Prostate gland (tissue), 2 donors: ENCODE measurements around the gene PRSS56. TPM values are rescaled to one million over a fixed set of nuclear protein-coding genes. Genes with fewer than 3 reads are reported as not detected.

Experiments used
- DNase-seq: peaks from one replicate; pipeline ENCODE4 v3.0.0-alpha.2; 2019; ENCODE audit warnings: low spot score
- H3K27ac ChIP-seq, 2 donors: fragments of 200-600 bp; sonication (generic); 2 replicates each; pipeline ENCODE4 v1.5.1; 2017 to 2019
- H3K27me3 ChIP-seq: fragments of 200-600 bp; sonication (generic); replicated peaks from 2 replicates; pipeline ENCODE4 v1.5.1; 2019; ENCODE audit not compliant: insufficient read depth
- H3K36me3 ChIP-seq, 2 donors: fragments of 200-600 bp; sonication (generic); 1 replicate in 1 of 2; 2 replicates in 1 of 2; pipeline versions ENCODE4 v1.5.1 to v1.8.1; 2017 to 2019
- H3K4me1 ChIP-seq: fragments of 200-600 bp; sonication (generic); replicated peaks from 2 replicates; pipeline ENCODE4 v1.5.1; 2019
- H3K4me3 ChIP-seq, 2 donors: fragments of 200-600 bp; sonication (generic); 2 replicates each; pipeline ENCODE4 v1.5.1; 2017 to 2019
- H3K9me3 ChIP-seq: fragments of 200-600 bp; sonication (generic); 2 replicates; pipeline ENCODE4 v1.5.1; 2017
- POLR2A ChIP-seq: fragments of 450-650 bp; IDR thresholded peaks from one replicate; pipeline ENCODE4 v1.6.1; 2016; ENCODE audit warnings: antibody characterized with exemption, mild to moderate bottlenecking
- POLR2AphosphoS5 ChIP-seq: sonication (generic); formaldehyde crosslinking; IDR thresholded peaks from one replicate; pipeline ENCODE4 v1.6.1; 2017; ENCODE audit warnings: antibody characterized with exemption
- WGBS: methylation state at CpG from one replicate; pipeline ENCODE4 v1.1.5; 2018; 5-methylcytosine and 5-hydroxymethylcytosine counted together
- intact Hi-C: fragments of 100-400 bp; cut with DNase I; formaldehyde crosslinking; loops from one replicate; pipeline ENCODE4 v1.14.2; 2022
- total RNA-seq, 2 donors: library from RNA; depleted of rRNA; stranded (reverse); fragments of >200 nt; gene quantifications; one replicate each; pipeline ENCODE4 v1.1.0, GENCODE V29; 2016
- TF ChIP-seq, protein P1 (sequence below), 4 experiments: fragments of 200-600 bp in 2 of 4; fragments of 450-650 bp in 2 of 4; sonication (generic) in 2 of 4; IDR thresholded peaks; 1 replicate in 3 of 4; 2 replicates in 1 of 4; pipeline ENCODE4 v1.5.1; 2016 to 2019; ENCODE audit warnings: antibody characterized with exemption in 4 of 4, mild to moderate bottlenecking in 2 of 4, moderate library complexity in 2 of 4

Gene PRSS56
- total RNA-seq, 2 donors from 2014 or later = not detected

DNA sequence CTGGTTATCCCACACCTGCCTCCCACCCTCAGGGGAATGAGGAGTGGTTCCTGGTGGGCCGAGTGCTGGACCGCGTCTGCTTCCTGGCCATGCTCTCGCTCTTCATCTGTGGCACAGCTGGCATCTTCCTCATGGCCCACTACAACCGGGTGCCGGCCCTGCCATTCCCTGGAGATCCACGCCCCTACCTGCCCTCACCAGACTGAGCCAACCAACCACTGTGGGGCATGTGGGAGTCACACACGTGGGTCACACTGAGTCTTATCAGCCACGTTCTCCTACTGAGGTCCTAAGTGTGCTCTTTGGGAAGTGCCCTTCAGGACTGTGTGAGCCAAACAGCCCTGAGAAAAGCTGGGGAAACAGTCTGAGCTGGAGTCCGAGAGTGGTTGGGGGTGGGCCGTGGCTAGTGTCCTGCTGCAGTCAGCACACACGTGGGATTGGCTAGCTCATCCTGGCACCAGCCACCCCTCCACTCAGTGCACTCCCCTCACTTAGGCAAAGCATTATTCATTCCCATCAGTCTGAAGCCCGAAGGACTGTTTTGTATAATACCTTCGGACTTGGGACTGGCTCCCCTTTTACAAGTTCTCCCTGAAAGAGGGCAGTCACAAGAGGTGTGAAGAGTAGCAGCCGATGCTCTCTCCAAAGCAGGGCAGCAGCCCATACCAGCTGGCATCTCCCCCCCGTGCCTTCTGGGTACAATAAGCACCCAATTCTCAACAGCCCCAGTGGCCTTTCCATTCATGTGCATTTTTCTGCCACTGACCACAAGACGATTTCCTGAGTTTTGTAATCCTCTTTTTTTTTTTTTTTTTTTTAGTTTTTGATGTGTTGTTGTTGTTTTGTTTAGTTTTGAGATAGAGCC is 25.6 kb downstream of the PRSS56 start:
- no peaks in the 10 kb centered on the region for H3K9me3 ChIP-seq
- intact Hi-C loops = no loop called here
- no peak for DNase-seq
- no peaks in the 10 kb centered on the region for H3K4me1 ChIP-seq
- no peak overlapping the region for H3K27ac ChIP-seq
- no peak for TF ChIP-seq POLR2AphosphoS5
- TF ChIP-seq, protein P1, sequence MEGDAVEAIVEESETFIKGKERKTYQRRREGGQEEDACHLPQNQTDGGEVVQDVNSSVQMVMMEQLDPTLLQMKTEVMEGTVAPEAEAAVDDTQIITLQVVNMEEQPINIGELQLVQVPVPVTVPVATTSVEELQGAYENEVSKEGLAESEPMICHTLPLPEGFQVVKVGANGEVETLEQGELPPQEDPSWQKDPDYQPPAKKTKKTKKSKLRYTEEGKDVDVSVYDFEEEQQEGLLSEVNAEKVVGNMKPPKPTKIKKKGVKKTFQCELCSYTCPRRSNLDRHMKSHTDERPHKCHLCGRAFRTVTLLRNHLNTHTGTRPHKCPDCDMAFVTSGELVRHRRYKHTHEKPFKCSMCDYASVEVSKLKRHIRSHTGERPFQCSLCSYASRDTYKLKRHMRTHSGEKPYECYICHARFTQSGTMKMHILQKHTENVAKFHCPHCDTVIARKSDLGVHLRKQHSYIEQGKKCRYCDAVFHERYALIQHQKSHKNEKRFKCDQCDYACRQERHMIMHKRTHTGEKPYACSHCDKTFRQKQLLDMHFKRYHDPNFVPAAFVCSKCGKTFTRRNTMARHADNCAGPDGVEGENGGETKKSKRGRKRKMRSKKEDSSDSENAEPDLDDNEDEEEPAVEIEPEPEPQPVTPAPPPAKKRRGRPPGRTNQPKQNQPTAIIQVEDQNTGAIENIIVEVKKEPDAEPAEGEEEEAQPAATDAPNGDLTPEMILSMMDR (IDR thresholded peaks at IDR 0.05) = no peak
- no peak for TF ChIP-seq POLR2A
- no peaks in the 10 kb centered on the region for H3K36me3 ChIP-seq
- H3K4me3 ChIP-seq = no peak overlapping the region
- no peaks in the 10 kb centered on the region for H3K27me3 ChIP-seq
- 90% methylated on average over 17 of the region's 17 CpGs for WGBS

DNA sequence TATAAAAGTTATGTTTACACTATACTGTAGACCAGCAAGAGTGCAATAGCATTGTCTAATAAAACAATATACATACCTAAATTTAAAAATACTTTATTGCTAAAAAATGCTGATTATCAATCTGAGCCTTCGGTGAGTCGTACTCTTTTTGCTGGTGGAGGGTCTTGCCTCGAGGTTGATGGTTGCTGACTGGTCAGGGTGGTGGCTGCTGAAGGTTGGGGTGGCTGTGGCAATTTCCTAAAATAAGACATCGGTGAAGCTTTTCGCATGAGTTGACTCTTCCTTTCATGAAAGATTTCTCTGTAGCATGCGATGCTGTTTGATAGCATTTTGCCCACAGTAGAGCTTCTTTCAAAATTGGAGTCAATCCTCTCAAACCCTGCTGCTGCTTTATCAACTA is 27.8 kb downstream of the PRSS56 start:
- no peak overlapping the region for H3K27ac ChIP-seq
- no peak for TF ChIP-seq POLR2AphosphoS5
- TF ChIP-seq, protein P1 (IDR thresholded peaks at IDR 0.05) = no peak
- TF ChIP-seq POLR2A = no peak
- no peaks in the 10 kb centered on the region for H3K36me3 ChIP-seq
- intact Hi-C loops = no loop called here
- no peaks in the 10 kb centered on the region for H3K27me3 ChIP-seq
- 96% methylated on average over 6 of the region's 6 CpGs for WGBS
- no peaks in the 10 kb centered on the region for H3K9me3 ChIP-seq
- no peak for DNase-seq
- peaks cover 3% of the 10 kb centered on the region for H3K4me1 ChIP-seq
- no peak overlapping the region for H3K4me3 ChIP-seq

DNA sequence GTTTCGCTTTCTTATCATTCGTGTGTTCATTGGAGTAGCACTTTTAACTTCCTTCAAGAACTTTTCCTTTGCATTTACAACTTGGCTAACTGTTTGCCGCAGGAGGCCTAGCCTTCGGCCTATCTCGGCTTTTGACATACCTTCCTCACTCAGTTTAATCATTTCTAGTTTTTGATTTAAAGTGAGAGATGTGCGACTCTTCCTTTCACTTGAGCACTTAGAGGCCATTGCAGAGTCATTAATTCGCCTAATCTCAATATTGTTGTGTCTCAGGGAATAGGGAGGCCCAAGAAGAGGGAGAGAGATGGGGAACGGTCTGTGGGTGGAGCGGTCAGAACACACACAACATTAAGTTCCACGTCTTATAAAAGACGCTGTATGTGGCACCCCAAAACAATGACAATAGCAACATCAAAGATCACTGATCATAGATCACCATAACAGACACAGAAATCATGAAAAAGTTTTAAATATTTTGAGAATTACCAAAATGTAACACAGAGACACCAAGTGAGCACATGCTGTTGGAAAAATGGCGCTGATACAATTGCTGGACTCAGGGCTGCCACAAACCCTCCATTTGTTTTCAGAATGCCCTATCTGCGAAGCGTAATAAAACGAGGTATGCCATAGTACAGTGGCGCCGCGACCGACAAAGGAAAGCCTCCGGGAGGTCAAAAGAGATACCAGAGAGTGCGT is 29.6 kb downstream of the PRSS56 start:
- no peak for DNase-seq
- intact Hi-C loops = loop anchor here (5.0 kb wide), 1 partner anchor 37 kb away; no protein-coding TSS in a partner anchor
- TF ChIP-seq, protein P1 (IDR thresholded peaks at IDR 0.05) = no peak
- Histone ChIP-seq H3K9me3 (no peaks in the 10 kb centered on the region), H3K27me3 (no peaks in the 10 kb centered on the region), H3K4me1 (peaks cover 3% of the 10 kb centered on the region), H3K4me3 (peak overlapping the region; percentile 92 to 97), H3K36me3 (no peaks in the 10 kb centered on the region), H3K27ac (peak overlapping the region; percentile 96 to 97)
- 40% methylated on average over 21 of the region's 21 CpGs for WGBS

DNA sequence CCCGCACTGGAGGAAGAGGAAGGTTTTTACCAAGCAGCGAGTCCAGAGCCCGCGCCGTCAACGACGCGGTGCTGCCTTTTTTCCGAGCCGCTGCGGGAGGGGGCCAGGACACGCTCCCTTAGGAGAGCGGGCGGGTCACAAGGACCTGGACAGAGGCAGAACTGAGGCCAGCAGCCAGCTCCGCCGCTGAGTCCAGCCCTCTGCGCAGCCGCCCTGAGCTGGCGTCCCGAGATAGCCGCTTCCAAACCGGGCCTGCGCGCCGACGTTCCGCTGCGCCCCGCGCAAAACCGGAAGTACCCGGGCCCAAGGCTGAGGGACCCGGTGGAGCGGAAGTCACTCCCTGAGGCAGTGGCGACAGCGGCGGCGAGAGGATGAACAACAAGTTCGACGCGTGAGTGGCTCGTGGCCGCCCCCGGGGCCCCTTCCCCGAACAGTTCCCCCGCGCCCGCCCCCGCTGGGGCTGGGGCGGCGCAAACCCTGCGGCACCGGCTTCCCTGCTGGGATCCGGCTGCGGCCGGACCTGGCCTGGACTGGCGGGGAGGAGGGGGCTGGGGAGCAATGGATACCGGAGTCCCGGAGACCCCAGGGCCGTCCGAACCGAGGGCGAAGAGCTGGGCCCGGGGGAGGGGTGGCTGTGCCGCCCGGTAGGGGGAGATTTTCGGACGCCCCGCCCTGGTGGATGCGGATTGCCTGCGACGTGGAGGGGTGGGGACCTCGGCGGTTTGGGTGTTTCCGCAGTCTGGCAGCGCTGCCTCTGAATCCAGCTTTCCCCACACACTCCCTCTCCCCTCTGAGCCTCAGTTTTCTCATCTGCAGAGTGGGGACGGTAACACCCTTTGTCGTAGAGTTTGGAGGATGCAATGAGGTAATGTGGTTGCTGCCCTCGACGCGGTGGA is 30.4 kb downstream of the PRSS56 start, which contains the start of the genes EIF4E2 and TIGD1:
TSS of gene EIF4E2 (plus strand) at position 336 of the 896 bp plus-strand sequence. CDS start at position 372, 36 bp downstream.
TSS of gene TIGD1 (minus strand) at position 204 of the 896 bp plus-strand sequence. CDS start 675 bp downstream, outside the sequence.
- WGBS = 1% methylated on average over 64 of the region's 81 CpGs
- Histone ChIP-seq H3K4me3 (peak within 1 kb of the TSS; percentile 92 to 97), H3K4me1 (peaks cover 3% of the 10 kb centered on the region), H3K27me3 (no peaks in the 10 kb centered on the region), H3K9me3 (no peaks in the 10 kb centered on the region), H3K27ac (peak within 1 kb of the TSS; percentile 96 to 97), H3K36me3 (no peaks in the 10 kb centered on the region)
- intact Hi-C loops = loop anchor here (5.0 kb wide), 1 partner anchor 37 kb away; no protein-coding TSS in a partner anchor
- TF ChIP-seq POLR2AphosphoS5 = peak; percentile 95
- TF ChIP-seq, protein P1 (IDR thresholded peaks at IDR 0.05) = peak in 3 of 4 experiments; percentile 29 to 53 (median 50)
- peak; percentile 87 for TF ChIP-seq POLR2A
- DNase-seq = peak; percentile 91
